GM19467 (cell line): ENCODE data around the gene SUMO3.
"Not testable (repeated sequence)": the region's sequence is repeated elsewhere in the genome, so short reads cannot be mapped to it uniquely, and the experiment has no call there.

Experiments used
- ATAC-seq: cut with Tn5 transposase; IDR thresholded peaks from one replicate; pipeline ENCODE4 v1.9.1; 2021; ENCODE audit warnings: mild to moderate bottlenecking, moderate library complexity; ENCODE audit not compliant: unreplicated experiment

SUMO3 gene

DNA sequence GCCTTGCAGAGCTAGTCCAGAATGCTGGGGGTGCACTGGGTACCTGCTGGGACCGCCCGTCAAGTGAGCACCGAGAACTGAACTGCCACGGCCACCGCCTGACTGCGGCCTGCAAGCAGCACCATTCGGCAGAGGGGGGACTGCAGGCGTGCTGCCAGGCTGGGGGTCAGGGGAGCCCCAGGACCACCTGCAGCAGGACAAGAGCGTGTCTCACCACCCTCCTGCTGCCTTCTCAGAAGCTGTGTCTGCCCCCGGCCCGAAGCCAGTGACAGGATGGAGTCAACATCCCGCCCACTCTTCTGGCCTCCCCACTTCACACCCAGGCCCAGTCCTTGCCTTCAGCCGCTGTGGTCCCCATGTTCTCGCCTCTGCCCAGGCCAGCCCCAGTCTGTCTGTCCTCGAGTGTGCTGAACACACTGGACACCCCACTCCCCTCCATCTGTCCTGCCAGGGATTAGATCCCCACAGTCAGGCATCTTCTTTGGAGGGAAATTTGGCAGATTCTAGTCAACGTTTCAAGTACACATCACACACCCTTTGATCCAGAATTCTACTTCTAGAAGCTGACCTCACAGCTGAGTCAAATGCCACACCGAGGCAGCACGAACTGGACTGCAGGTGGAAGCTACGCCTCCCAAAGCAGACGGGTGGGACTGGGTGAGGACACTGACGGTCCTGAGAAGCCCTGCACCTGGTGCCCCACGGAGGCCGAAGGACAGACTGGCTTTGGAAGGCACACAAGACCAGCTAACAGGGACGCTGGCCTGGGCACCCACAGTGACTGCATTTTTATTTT lies 29.6 kb upstream of the SUMO3 start:
- ATAC-seq: no peak

DNA sequence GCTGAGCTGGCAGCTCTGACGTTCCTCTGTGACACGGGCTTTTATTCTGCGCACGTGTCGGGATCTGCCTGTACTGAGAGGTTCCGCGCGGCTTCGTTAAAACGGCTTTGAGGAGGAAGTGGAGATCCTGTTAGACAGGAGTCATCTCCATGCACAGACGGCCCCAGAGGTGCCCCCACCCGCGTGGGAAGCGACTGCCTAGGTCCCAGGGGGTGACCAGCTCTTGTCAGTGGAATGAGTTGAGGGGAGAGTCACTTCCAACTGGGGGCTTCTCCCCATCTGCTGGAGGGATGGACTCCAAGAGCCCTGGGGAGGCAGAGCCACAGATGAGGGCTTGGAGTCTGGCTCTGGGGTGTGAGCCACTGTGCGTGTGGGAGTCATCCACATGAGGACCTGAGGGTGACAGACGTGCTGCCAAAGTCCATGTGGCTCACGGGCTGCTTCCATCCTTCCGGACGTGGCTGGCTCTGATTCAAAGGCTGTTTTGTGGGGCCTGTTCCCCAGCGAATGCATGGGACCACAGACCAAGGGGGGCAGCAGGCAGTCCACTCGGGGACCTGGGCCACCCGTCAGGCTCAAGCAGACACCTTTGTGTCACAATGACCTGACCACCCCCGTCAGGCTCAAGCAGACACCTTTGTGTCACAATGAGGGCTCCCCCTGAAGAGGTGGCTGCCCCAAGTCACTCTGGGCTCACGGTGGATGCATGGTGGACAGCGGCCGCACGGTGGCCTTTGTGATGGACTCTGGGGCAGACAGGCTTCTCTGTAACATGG lies 28.8 kb upstream of the SUMO3 start:
- ATAC-seq: no peak

DNA sequence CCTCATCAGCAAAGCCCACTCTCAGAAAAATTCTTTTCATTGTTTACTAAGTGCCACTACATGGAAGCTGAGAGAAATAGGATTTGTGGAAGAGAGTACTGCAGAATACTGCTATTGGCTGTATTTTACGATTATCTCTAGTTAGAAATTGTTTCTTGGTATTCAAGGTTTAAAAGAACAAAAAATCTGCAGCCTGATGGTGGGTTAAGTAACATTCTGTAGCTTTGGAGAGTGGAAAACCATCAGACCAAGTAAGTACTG lies 28.3 kb upstream of the SUMO3 start:
- ATAC-seq: no peak

DNA sequence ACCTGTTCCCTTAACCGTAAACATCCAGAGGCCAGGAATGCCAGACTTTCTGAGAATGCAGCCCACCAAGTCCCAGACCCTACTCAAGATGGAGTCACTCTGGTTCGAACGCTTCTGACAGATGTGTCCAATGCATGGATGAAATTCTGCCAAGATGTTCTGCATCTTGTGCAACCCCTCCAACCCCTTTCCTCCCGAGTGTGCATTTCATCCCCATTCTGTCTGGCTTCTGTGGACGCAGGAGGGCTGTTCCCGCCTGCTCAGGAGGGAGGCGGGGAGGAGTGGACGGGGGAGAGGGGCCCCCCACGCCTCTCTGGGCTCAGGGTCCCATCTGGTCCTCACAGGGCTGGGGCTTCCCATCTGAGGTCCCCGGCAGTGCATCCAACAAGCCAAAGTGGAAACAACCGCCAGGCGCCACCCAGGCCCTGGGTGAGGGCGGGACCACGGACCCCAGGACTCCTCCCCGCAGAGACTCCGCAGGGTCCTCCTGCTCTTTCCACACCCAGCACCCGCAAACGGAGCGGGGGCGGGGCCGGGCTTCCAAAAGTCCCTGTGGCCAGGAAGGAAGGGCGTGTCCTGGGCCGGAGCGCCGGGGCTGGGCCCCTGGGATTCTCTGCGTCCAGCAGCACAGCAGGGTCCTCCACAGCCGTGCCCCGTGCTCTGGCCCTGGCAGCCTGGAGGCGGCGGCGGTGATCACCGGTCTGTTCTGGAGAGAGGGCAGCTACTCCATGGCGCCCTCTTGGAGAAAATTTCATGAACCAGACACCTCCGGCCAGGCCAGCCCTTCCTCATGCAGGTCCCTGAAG lies 27.8 kb upstream of the SUMO3 start:
- ATAC-seq: no peak

DNA sequence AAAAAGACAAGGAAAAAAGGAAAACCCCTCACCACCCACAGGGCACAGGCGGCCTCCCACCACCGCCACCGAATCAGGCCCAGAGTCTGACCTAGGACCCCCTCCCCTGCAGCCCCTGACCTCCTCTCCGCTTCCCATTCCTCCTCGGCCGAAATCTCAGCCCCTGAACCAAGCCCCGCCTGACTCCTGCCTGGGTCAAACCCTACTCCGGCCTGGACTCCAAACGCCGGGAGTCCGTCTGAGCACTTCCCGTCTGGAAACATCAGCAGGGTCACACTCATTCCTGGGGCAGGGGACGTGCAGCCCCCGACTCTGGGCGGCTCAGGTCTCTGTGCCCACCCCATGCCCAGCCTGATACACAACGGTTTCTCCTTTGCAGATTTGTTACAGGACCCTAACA lies 26.4 kb upstream of the SUMO3 start:
- no peak for ATAC-seq

DNA sequence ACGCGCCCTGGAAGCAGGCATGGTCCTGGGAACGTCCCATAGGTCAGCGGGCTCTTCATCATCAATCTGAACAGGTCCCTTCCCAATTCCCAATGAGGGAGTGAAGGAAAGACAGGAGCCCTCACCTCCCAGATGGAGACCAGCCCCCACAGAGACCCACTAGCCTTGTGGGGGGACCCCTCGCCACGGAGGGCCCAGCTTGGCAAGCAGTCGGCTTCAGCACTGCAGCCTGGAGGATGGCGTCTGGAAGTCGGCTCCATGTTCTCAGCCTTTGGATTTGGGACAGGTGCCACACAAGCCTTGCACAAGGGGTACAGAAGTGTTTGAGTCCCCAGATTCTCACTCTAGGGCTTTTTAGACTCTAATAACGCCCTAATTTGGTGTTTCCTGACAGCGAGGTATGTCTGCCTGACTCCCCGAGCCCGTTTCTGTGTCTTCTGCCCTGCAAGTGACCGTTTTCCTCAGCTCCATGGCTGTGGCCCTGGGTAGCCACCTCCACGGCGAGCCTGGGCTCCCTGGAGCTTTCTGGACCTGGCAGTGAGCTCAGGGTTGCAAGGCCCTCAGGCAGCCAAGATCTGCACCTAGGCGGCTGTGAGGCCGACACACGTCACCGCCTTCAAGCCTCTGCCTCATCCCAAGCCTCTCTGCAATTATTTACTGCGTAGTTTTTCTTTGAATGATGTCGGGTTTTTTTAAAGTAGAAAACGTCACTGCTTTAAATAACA lies 25.0 kb upstream of the SUMO3 start:
- ATAC-seq: no peak

DNA sequence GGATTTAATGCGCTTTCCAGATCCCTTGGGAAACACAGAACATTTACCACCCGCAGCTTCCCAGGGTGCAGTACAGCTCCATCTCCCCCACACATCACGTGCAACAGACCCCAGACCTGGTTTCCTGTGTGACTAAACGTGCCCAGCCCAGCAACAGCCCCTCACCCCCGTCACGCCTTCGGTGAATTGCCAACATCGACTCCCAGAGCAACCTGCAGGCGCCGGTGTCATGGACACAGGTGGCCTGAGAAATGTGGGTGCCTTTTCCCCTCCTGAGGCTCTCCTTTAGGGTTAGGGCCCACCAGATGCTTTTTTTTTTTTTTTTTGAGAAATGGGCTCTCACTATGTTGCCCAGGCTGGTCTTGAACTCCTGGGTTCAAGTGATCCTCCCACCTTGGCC lies 24.2 kb upstream of the SUMO3 start:
- no peak for ATAC-seq

DNA sequence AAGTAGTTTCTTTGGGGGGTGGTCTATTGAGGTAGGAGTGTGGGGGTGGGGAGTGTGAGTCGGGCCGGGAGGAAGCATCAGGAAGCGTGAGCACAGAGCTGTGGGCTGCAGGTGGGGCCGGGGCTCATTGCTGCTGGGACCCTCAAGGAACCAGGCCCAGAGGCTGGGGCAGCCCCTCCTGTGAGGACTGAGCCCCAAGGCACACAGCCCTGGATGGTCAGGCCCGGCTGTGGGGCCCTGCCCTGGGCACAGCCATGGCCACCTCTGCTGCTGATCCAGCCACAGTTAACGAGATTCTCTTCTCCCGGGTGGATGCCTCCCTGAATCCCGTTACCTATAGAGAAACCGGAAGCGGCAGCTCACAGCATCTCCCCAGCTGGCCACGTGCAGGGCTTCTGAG lies 22.9 kb upstream of the SUMO3 start:
- ATAC-seq: no peak

DNA sequence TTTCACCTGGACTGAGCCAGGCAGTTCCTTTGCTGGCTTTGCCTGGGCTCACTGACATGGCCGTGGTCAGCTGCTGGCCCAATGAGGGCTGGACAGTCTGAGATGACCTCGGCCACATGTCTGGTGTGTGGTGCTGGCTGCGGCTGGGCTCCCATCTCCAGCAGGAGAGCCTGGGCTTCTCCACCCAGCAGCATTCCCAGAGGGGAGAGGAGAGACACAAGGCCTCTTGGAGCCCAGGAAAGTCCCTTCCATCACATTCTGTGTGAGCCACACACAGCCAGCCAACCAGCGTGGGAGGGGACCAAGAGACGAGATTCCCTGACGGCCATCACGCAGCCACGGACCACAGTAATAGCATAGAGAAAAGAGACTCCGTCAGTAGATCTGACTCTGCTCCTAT lies 21.1 kb upstream of the SUMO3 start:
- ATAC-seq: no peak

DNA sequence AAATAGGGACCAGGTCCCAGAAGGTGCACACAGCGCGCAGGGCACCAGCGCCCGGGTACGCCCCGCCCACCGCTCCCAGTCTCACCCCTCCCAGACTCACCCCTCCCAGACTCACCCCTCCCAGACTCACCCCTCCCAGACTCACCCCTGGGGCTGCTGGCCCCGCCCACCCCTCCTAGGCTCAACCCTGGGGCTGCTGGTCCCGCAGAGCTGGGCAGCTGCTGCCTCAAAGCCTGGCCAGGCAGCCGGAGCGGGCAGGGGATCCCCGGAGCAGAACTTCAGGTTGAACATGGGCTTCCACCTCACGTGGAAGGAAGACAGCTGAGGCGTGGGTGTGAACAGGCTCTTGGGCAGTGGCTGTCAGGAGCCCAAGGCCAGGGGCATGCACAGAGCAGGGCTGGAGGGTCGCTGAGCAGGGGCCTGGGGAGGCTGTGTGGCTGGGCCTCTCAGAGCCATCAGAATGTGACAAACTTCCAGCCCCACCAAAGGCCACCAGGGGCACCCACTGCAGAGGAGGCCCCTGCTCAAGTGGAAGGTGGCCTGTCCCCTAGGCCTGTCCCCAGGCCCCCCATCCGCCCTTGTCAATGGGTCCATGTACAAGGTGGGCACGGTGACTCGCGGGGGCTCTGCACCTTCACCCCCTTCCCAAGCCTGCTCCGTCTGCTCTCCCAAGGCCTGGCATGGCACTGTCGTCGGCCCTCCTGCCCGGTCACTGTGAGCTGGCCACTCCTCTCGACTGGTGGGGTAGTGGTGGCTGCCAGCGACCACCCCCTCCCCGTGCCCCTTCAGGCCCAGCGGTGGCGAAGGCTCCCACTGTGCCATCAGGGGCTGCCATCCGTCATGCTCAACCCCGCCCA lies 20.4 kb upstream of the SUMO3 start:
- ATAC-seq: no peak

DNA sequence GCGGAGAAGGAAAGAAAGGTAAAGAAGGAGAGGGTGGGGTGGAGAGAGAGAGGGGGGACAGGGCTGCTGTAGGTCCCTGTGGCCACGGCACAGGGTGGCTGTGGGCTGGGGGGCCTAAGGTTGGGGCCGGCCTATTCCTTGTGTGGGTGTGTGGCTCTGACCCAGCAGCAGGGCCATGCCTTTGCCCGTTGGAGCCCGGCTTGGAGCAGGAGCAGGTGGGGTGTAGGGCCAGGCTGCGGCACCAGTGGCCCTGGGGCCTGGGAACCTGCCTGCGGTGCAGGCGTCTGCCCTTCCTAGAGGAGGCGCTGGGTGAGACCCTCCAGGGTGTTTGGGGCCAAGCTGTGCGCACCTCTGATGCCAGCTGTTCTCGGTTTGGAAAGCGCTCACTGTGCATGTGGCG lies 19.7 kb upstream of the SUMO3 start:
- ATAC-seq: no peak

DNA sequence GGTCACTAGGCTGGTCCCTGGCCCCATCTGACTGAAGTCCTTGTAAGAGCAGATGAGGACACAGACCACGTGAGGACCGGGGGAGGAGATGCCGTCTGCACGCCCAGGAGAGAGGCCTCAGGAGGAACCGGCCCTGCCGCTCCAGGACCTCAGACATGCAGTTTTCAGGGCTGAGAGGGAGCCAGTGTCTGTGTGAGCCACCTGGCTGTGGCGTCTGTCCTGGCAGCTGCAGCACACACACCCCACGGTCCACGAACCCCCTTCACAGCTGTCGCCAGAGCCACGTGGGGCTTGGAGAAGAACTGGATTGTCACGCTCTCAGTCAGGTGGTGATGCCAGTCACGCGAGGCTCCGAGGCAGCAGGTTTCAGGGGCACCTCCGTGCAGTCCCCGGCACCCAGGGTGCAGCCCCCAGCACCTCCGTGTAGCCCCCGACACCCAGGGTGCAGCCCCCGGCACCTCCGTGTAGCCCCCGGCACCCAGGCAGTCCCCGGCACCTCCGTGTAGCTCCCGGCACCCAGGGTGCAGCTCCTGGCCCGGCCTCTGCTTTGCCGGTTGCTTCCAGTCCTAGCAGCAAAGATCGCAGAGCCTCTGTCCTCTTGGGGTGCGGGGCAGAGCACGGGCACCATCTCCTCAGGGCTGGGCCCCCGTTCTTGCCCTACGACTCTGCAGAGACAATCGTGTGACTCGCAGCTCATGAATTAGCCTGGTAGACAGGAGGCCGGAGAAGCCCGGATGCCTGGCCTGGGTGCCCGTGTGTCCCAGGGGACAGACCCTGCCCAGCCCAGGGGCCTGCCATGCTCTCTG lies 19.0 kb upstream of the SUMO3 start:
- no peak for ATAC-seq

DNA sequence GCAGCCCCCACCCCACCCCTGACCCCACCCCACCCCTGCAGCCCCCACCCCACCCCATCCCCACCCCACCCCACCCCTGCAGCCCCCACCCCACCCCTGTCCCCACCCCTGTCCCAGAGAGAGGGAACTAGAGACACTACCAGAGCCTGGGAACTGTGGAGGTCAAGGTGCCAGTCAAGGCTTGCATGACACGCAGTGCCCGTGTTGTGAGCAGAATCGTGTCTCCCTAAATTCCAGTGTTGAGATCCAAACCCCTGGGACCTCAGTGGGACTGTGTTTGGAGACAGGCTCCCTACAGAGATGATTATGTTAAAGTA lies 18.4 kb upstream of the SUMO3 start:
- ATAC-seq: no peak

DNA sequence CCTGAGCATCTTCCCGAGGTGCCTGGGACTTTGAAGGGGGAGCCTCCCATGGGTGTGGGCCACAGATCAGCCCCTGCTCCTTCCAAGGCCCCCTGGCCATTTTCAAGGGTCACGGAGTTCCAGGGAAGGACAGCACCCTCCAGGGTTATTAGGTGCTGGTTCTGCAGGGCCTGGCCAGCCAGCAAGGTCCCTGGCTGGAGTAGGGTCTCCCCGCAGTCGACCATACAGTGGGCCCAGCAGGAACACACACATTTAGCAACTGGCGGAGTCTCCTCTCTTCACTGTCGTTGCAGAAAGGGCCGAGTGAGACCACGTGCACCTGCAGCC lies 17.7 kb upstream of the SUMO3 start:
- no peak for ATAC-seq

DNA sequence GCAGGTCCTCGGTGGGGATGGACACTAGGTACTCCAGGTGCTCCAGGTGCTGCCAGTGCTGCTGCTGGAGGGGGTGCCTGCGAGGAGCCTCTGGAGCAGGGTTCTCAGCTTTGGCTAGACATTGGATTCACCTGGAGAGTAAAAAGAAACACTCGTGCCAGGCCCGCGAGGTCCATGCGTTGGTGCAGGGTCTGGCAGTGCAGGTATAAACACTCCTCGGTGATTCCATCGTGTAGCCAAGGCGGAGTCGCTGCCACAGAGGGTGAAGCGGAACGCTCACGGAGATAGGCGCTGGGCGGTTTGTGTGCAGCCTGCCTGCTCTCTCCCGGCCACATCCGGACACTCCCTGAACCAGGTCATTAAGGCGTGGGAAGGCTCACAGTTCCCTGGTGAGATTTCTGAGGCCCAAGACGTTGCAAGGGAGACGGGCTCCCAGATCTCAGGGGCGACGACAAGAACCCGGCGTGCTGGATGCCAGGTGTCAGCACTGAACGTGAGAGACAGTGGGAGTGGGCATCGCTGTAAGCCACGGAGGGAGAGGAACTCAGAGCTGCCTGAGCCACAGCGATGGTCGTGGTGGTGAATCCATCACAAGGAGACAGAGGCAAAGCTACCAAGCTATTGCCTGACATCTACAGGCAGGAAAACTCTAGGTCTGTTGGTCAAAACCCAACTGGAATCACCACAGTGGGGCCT lies 17.2 kb upstream of the SUMO3 start:
- ATAC-seq: no peak

DNA sequence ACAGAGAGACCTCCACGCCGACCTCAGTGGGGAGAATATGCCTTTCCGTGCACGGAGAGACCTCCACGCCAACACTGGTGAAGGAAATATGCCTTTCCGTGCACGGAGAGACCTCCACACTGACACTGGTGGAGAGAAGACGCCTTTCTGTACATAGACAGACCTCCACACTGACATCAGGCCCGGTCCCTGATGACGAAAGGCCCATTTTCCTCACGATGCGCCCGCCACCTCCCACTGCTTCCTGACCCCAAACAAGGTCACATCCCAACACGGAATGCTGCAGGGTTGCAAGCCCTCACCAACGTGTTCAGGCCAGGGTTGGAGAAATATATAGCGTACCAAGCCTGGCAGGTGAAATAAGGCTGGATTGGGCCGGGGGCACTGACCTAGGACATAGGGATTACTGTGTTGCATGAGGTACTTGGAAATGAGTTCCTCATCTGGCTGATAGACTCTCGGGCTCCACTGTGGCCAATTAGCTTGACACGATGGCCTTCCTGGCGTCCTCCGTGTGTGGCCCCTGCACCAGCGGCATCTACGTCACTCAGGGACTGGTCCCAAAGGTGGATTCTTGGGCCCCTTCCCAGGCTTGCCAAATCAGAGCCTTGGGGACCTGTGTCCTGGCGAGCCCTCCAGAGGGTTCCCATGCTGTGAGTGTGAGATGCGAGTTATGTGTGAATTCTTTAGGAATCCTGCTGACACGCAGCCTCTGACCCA lies 16.5 kb upstream of the SUMO3 start:
- no peak for ATAC-seq

DNA sequence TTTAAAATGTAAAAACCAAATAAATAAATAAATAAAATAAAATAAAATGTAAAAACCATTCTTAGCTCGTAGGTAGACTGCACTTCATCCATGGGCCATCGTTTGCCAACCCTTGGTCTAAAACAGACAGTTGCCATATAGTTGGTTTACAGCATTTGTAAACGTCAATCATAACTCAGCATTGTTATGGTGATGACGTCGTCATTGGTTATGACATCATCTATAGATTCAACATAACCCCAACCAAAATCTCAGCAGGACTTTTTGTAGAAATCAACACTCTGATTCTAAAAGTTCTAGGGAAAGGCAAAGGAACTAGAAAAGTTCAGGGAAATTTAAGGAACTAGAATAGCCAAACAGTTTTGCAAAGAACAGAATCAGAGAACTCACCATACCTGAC lies 15.8 kb upstream of the SUMO3 start:
- no peak for ATAC-seq

DNA sequence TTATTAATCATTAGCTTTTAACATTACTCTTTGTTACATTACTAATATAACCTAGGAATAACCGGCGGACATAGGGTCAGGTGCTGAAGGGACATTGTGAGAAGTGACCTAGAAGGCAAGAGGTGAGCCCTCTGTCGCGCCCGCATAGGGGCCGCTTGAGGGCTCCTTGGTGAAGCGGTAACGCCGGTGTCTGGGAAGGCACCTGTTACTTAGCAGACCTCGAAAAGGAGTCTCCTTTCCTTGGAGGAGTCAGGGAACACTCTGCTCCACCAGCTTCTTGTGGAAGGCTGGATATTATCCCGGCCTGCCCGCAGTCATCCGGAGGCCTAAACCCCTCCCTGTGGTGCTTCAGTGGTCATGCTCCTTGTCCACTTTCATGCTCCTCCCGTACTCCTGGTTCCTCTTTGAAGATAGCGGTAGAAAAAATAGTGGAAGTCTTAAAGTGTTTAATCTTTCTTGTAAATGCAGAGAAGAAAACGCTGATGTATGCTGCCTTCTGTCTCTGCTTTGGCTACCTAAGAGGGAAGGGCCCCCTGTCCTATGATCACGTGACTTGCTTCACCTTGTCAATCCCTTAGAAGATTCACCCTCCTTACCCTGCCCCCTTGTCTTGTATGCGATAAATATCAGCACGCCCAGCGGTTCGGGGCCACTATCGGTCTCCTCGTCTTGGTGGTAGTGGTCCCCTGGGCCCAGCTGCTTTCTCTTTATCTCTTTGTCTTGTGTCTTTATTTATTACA lies 14.8 kb upstream of the SUMO3 start:
- not testable (repeated sequence) for ATAC-seq
